Right cardiac atrium (tissue), 5 donors: ENCODE results near the gene PSMA1. TPM values are rescaled to one million over a fixed set of nuclear protein-coding genes. Genes with fewer than 3 reads are reported as not detected.
A peak's percentile ranks its signal among the peaks of the same experiment; 100 is the strongest.

Source experiments
- ATAC-seq, 2 donors: fragments of 200-7000 bp; cut with Tn5 transposase; one replicate each; pipeline versions ENCODE4 v1.8.0 to v1.9.1; 2020; ENCODE audit warnings: moderate library complexity in 2 of 2, mild to moderate bottlenecking in 1 of 2
- DNase-seq, 3 donors: peaks; one replicate each; pipeline ENCODE4 v3.0.0-alpha.2; 2020
- H3K27ac ChIP-seq: one replicate; pipeline ENCODE4 v1.5.1; 2013; ENCODE audit warnings: mild to moderate bottlenecking, low read length, control low read depth, moderate library complexity
- H3K27me3 ChIP-seq: one replicate; pipeline ENCODE4 v1.6.1; 2013; ENCODE audit not compliant: control insufficient read depth, insufficient read depth
- H3K4me1 ChIP-seq: one replicate; pipeline ENCODE4 v1.6.1; 2013; ENCODE audit warnings: low read length; ENCODE audit not compliant: control insufficient read depth, insufficient read depth
- H3K4me3 ChIP-seq: one replicate; pipeline ENCODE4 v1.5.1; 2013; ENCODE audit warnings: low read length, control low read depth
- H3K9me3 ChIP-seq: one replicate; pipeline ENCODE4 v1.6.1; 2013; ENCODE audit warnings: low read length; ENCODE audit not compliant: control insufficient read depth
- WGBS: extraction: QIAGEN DNeasy Blood & Tissue Kit; methylation state at CpG from one replicate; pipeline ENCODE4 v1.1.7; 2013; 5-methylcytosine and 5-hydroxymethylcytosine counted together
- intact Hi-C, 4 donors: fragments of 100-400 bp; cut with DNase I; formaldehyde crosslinking; loops; one replicate each; pipeline versions ENCODE4 v1.11.0 to v1.14.0; 2022 to 2023
- polyA plus RNA-seq: library from polyadenylated mRNA; stranded (reverse); fragments of 200-250 nt; gene quantifications from one replicate; pipeline ENCODE4 v1.2.3, GENCODE V29; 2013
- total RNA-seq, 4 donors: library from RNA; stranded (reverse); fragmentation: NEBNext Ultra II Directional; extraction: Animal tissue kit (Norgen Biotek cat#: 25700); gene quantifications; one replicate each; pipeline ENCODE4 v1.2.1, GENCODE V29; 2021
- donor health status: healthy with polysubstance abuse.
- donor health status: DM: no; HTN: yes; CAD: no.
- donor health status: DM: no; HTN: no; CAD: no.
- donor health status: DM: no; HTN: yes; CAD: no; lungs with severe emphysema.
- donor health status: DM: yes; HTN: yes; CAD: no.

The PSMA1 gene
- total and polyA plus RNA-seq, 5 donors, result 105 to 145 (median 119) TPM

DNA sequence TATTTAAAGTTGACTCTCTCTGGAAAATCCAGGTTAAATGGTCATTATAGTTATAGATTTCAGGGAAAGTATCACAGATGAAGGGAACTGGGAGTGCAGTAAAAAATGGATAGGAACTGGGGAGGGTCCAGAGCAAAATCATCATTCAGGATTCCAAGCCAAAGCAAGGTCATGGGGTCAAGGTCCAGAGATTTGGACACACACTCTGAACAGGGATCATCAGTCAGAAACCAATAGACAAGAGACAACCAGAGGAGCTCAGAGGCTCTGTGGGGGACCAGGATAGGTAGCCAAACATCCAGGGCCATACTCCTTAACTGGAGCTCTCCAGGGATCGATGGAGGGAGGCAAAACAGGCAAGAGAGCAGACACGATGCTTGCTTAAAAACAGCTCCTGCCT is 27.3 kb upstream of the PSMA1 start:
- H3K4me3 ChIP-seq, result no peak overlapping the region
- intact Hi-C loops, result loop anchor here in 2 of 4 donors (10.0 kb wide), 1 partner anchor 97 kb away; the partner anchor contains the start of gene PDE3B (in 2 of the 2)
- WGBS, result 80% methylated on average over 2 of the region's 2 CpGs
- H3K27ac ChIP-seq, result no peak overlapping the region
- peaks cover 2% of the 10 kb centered on the region for H3K4me1 ChIP-seq
- no peak for DNase-seq
- no peak for ATAC-seq
- no peaks in the 10 kb centered on the region for H3K27me3 ChIP-seq
- H3K9me3 ChIP-seq, result no peaks in the 10 kb centered on the region

DNA sequence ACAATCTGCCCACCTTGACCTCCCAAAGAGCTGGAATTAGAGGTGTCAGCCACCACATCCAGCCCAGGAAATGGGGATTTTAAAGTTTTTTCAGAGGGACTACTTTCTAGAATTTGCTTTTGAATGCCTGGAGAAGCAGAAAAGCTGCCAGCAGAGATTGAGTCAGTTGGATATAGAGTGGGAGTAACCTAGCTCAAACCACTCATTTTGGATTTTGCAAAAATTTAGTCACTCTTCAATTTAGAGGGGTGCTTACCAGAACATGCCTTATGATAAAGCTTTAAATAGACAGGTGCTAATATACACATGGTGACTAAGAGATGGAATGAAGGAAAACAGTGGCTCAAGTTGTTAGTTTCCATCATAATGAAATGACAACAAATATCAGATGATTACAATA is 26.5 kb upstream of the PSMA1 start:
- Histone ChIP-seq H3K27ac (no peak overlapping the region), H3K4me3 (no peak overlapping the region), H3K27me3 (no peaks in the 10 kb centered on the region), H3K4me1 (peaks cover 2% of the 10 kb centered on the region), H3K9me3 (no peaks in the 10 kb centered on the region)
- intact Hi-C loops, result loop anchor here in 2 of 4 donors (10.0 kb wide), 1 partner anchor 98 kb away; the partner anchor contains the start of gene PDE3B (in 2 of the 2)
- ATAC-seq, result no peak
- no peak for DNase-seq

DNA sequence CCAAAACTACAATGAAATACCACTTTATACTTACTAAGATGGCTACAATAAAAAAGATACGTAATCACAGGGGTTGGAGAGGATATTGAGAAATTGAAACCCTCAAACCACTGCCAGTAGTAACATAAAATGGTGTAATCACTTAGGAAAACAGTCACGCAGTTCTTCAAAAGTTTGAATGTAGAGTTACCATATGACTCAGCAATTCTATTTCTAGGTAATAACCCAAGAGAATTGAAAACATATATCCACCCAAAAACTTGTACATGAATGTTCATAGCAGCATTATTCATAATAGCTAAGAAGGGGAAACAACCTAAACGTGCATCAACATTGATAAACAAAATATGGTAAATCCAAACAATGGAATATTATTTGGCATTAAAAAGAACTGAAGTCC is 24.4 kb upstream of the PSMA1 start:
- ATAC-seq (no peak), DNase-seq (no peak)
- WGBS, result 66% methylated on average over 3 of the region's 3 CpGs
- Histone ChIP-seq H3K4me3 (no peak overlapping the region), H3K9me3 (no peaks in the 10 kb centered on the region), H3K27me3 (no peaks in the 10 kb centered on the region), H3K27ac (no peak overlapping the region), H3K4me1 (peaks cover 4% of the 10 kb centered on the region)
- intact Hi-C loops, result loop anchor here in 2 of 4 donors (10.0 kb wide), 1 partner anchor 100 kb away; the partner anchor contains the start of gene PDE3B (in 2 of the 2)

DNA sequence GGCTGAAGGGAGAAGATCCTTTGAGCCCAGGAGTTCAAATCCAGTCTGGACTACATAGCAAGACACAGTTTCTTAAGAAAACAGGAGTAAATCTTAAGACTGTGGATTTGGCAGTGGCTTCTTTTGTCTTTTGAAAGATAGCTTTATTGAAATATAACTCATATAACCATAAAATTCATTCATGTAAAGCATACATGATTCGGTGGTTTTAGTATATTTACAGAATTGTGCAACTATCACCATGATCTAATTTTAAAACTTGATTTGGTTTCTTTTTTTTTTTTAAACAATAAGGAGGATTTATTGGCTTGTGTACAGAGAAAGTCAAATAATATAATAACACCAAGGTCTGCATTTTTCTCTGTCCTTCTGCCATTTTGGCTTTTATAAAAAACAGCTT is 23.1 kb upstream of the PSMA1 start:
- no peaks in the 10 kb centered on the region for H3K27me3 ChIP-seq
- ATAC-seq (no peak), DNase-seq (no peak)
- no peak overlapping the region for H3K27ac ChIP-seq
- WGBS, result 85% methylated on average over 1 of the region's 1 CpG
- H3K9me3 ChIP-seq, result no peaks in the 10 kb centered on the region
- no peak overlapping the region for H3K4me3 ChIP-seq
- intact Hi-C loops, result loop anchor here in 2 of 4 donors (10.0 kb wide), 1 partner anchor 102 kb away; the partner anchor contains the start of gene PDE3B (in 2 of the 2)
- H3K4me1 ChIP-seq, result peaks cover 4% of the 10 kb centered on the region

DNA sequence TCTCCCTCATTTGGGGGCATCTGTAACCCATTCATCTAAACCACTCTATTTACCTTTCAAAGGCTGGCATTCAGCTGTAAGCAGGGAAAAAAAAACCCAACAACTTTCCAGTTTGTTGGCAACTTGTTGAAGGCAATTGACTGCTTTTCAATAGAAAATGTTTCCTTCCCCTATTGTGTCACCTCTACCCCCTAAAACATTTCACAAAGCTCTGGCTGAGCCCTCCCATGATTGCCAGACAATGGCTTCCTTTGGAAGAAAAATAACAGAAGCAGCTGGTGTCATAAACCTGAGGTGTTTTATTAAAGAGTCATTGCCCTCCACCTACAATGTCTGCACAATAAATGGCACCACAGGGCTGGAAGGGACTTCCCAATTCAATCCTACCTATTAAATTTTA is 22.1 kb upstream of the PSMA1 start:
- intact Hi-C loops, result loop anchor here in 2 of 4 donors (10.0 kb wide), 1 partner anchor 102 kb away; the partner anchor contains the start of gene PDE3B (in 2 of the 2)
- Histone ChIP-seq H3K9me3 (no peaks in the 10 kb centered on the region), H3K4me1 (peaks cover 4% of the 10 kb centered on the region), H3K27me3 (no peaks in the 10 kb centered on the region), H3K4me3 (no peak overlapping the region), H3K27ac (no peak overlapping the region)
- no peak for DNase-seq
- no peak for ATAC-seq

DNA sequence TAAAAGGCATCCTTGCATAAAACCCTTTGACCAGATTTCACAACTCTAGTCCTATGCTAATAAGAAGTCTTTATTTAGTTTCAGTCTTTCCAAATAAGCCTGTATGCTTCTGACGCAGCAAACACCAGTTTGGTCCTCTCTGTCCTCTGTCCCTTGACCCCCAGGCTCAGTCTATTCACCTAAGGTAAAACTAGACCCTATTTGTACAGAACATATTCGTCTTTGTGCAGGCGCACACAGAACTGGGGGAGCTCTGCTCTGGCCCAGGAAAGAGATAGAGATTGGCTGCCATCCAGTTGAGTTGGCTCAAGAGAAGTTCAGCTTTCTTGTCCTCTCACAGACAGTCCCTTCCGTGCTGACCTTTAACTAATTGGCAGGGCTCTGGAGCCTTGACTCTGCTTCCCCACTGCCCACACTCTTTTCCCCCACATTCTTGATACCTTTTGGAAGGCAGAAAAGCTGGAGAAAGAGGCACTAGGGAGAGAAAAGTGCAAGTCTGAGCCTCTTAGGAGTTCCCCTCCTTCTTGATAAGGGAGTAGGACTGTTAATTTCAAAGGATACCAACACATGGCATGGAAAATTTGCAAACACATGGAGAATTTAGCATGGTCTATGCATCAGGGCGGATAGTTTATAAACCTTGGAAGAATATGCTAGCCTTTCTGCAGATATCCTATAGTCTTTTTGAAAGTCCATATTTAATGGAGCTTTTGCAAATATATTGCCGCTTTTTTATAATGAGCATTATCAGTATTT is 21.2 kb upstream of the PSMA1 start:
- WGBS, result 33% methylated on average over 6 of the region's 6 CpGs
- H3K27me3 ChIP-seq, result no peaks in the 10 kb centered on the region
- H3K4me3 ChIP-seq, result no peak overlapping the region
- DNase-seq, result peak; percentile 57 to 60 (median 59)
- peak overlapping the region; percentile 54 for H3K27ac ChIP-seq
- ATAC-seq, result peak; percentile 74 to 87
- intact Hi-C loops, result loop anchor here in 2 of 4 donors (10.0 kb wide), 1 partner anchor 103 kb away; the partner anchor contains the start of gene PDE3B (in 2 of the 2)
- H3K9me3 ChIP-seq, result no peaks in the 10 kb centered on the region
- H3K4me1 ChIP-seq, result peaks cover 4% of the 10 kb centered on the region

DNA sequence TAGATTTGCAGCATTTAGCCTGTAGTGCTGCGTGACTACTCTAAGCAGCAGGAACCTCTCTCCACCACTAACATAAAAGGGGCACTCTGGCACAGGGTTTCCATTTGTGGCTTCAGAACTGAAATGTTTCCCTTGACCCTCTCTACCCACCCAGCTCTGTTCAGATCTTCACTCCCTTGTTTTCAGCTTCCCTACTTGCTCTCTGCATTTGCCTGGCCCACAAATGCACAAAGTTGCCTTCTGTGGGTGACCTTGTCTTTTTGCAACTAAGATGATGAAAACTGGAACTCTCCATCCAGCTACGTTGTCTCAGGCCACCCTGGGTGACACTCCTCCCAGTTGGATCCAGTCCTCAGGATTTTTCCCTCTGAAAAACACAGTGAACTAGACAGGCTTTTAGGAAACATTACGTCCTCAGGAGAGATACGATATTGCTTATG is 19.8 kb upstream of the PSMA1 start:
- 51% methylated on average over 4 of the region's 4 CpGs for WGBS
- H3K9me3 ChIP-seq, result no peaks in the 10 kb centered on the region
- no peak overlapping the region for H3K4me3 ChIP-seq
- H3K4me1 ChIP-seq, result peaks cover 4% of the 10 kb centered on the region
- intact Hi-C loops, result loop anchor here (5.0 to 10.0 kb wide), 3 partner anchors 105 to 532 kb away; partner anchors contain the start of genes PDE3B (in 2 of the 4) and CALCB (in 1 of the 4)
- no peaks in the 10 kb centered on the region for H3K27me3 ChIP-seq
- peak overlapping the region; percentile 56 for H3K27ac ChIP-seq
- ATAC-seq, result peak; percentile 70 to 73
- DNase-seq, result peak in 2 of 3 donors; percentile 38 to 52

DNA sequence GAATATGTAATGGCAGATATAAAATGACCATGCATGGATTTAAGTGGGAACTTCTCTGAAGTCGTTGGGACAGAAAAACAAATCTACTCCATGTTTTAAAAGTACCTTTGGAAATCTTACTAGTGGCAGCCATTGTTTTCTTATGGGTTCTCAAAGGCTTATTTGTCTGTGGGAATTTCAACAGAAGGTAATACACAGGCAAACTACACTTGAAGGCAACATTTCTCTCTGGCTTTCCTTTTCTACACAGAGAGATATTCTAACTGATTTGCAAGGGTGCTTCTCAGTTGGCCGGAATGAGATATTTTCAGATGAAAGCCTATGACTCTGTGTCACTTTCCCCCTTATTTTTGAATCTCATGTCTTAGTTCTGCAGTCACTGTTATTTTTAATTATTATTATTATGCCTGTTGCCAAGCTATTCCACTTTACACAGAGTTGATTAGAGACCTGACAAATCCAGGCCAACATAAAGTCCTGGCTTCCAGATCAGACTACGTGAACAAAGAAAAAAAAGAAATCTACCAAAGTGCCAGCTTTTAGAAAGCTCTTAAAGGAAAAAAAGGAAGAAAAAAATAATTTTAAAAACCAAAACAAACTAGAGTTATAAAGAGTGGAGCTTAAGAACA is 18.9 kb upstream of the PSMA1 start:
- whole genome bisulfite sequencing, result 49% methylated on average over 3 of the region's 3 CpGs
- DNase-seq (no peak), ATAC-seq (no peak)
- peaks cover 4% of the 10 kb centered on the region for H3K4me1 ChIP-seq
- H3K9me3 ChIP-seq, result no peaks in the 10 kb centered on the region
- H3K27me3 ChIP-seq, result no peaks in the 10 kb centered on the region
- no peak overlapping the region for H3K27ac ChIP-seq
- no peak overlapping the region for H3K4me3 ChIP-seq
- intact Hi-C loops, result loop anchor here (5.0 kb wide), 2 partner anchors 368 to 533 kb away; partner anchors contain the start of gene CALCB (in 1 of the 4)

DNA sequence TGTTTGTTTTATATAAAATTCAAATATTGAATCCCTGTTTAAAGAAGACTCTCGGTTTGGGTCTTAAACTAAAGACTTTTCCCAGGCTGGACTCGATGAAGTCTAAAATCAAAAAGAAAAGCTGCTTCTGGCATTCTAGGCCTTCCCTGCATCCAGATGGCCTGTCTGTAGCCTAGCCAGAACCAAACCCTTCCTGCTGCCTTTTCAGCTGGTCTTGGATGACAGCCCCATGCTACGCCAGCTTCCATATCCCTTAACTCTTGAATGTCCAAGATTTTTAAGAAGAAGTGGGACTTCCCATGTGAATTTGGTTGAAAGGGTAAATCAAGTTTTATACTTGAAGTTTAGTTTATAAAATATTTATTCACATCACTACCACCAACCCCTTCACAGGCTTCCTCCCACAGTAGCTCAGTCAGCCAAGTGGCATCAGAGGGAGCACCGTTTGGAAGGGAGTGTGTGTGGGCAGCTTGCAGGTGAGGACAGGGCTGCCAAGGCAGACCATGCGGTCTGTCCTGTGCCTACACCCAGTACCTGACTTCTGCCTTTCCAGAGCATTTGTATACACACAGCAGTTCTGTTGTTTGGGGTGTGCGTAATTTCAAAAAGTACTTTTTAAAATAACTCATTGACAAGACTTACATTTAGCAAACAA is 18.2 kb upstream of the PSMA1 start:
- intact Hi-C loops, result loop anchor here (5.0 kb wide), 2 partner anchors 369 to 534 kb away; partner anchors contain the start of gene CALCB (in 1 of the 4)
- Histone ChIP-seq H3K27ac (peak overlapping the region; percentile 47), H3K4me3 (no peak overlapping the region), H3K27me3 (no peaks in the 10 kb centered on the region), H3K4me1 (peaks cover 4% of the 10 kb centered on the region), H3K9me3 (no peaks in the 10 kb centered on the region)
- DNase-seq (peak; percentile 63 to 81 (median 64)), ATAC-seq (peak; percentile 51 to 77)
- WGBS, result 55% methylated on average over 6 of the region's 6 CpGs

DNA sequence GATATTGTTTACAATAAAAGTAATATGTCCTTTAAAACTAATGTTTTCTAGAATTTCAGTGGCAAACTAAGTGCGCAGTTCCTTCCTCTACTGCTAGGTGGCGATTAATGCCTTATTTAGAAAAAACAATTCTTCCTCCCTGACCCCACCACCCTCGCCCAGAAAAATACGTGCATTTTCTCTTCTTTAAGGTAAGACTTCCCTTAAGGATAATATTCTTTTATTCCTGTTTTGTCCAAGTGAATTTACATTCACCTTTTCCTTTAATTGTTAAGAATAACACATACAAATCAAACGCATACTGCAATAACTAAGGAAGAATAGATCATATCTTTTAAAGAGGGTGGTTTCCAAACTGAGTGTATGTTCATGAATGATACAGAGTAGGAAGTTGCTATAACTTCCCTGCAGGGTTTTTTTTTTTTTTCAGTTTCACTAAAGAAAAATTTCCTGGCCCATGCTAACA is 17.0 kb upstream of the PSMA1 start:
- intact Hi-C loops, result loop anchor here (5.0 kb wide), 2 partner anchors 370 to 535 kb away; partner anchors contain the start of gene CALCB (in 1 of the 4)
- no peak for DNase-seq
- WGBS, result 10% methylated on average over 5 of the region's 5 CpGs
- Histone ChIP-seq H3K4me1 (peaks cover 4% of the 10 kb centered on the region), H3K4me3 (no peak overlapping the region), H3K27me3 (no peaks in the 10 kb centered on the region), H3K27ac (no peak overlapping the region), H3K9me3 (no peaks in the 10 kb centered on the region)
- no peak for ATAC-seq
